ENCODE data around the gene DIAPH3.

DIAPH3 gene

DNA sequence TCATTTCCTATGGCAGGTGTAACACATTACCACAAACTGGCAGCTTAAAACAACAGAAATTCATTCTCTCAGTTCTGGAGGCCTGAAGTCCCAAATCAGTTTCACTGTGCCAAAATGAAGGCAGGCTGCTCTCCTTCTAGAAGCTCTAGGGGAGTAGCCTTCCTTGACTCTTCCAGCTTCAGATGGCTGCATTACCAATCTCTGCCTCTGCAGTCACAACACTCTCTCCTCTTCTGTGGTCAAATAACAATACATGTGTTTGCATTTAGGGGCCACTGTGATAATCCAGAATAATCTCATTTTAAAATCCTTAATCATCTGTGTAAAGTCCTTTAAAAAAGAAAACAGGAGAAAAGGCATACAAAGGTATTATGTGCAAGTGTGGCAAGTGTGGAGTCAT is 7.8 kb downstream of the DIAPH3 start:
- no peak for DNase-seq

DNA sequence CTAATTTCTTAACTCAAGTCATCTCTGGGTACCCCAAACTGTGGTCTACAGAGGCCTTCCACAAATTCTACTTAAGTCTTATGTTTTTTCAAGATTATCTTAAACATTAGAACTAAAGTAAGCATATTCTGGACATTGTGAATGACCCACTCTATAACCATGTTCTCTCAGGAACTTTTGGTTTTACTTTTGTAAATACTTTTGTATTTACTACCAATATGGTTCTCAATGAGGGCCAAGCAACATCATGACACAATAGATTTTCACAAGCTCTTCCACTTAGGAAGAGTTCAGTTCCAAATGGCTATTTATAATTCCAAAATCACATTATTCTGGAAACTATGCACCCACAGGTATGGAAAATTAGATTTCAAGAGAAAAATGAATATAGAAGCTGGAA is 10.8 kb downstream of the DIAPH3 start:
- no peak for DNase-seq

DNA sequence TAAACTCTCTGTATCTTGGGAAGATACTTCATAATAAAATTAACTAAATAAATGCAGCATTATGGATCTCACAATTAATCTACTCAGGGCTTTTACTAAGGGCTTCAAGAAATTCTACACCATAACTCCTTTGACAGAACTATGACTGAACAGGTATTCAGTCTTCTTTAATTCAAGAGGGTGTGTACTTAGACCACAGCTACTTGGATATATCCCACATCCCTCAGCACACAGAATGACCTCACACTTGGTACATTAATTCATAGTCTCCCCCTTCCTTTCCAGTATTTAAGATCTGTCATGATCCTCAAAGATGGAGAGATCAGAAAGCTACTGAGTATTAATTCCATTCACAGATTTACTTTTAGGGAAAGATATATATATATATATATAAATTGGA is 11.6 kb downstream of the DIAPH3 start:
- no peak for DNase-seq

DNA sequence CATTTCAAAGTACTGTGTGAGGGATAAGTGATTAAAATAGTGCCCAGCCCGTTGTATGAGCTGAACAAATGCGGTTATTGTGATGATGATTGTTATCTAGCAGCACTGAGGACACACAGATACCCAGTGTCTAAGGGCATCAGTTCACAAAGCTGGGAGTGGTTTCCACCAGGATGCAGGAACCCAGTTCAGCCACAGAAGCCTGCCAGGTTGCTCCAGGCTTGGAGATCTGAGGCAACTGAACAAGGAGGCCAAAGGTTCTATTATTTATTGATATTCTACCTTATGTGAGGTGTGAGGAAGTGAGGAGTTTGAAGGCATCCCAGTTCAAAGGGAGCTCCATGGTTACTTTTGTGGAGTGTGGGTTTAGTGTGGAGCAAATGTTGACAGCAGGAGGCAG is 13.2 kb downstream of the DIAPH3 start:
- DNase-seq: no peak

DNA sequence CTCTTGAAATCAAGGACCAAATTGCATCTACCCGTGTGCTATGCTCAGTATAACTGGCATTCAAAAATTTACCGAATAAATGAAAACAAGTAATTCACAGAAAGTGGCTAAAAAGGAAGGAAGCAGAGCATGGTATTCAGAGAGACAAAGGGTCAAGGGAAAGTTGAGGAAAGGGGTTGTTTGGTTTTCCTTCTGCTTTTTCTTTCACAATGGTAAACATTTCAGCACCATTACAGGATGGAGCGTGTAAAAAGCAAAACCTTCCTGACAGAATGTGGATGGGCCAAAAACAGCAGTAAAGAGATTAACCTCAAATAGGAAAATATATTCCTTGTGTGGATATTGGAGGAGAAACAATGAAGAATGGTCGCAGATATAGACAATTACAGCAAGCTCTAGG is 14.8 kb downstream of the DIAPH3 start:
- no peak for DNase-seq

DNA sequence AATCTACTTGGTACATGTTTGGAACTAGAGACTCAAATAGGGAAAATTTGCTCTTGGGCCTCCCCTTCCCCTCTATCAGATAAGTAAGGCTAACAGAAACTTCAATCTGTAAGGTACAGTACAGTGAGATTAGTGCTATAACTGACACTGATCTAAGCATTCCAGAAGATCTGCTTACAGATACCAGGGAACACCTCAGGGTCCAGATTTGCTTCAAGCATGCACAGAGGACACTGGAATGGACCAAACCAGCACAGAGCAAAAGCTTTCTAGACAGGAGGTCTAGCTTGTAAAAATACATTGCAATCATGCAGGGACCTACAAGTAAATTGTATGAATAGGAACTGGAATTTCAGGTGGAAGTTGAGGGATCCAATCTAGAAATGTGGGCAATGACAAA is 16.4 kb downstream of the DIAPH3 start:
- DNase-seq: no peak

DNA sequence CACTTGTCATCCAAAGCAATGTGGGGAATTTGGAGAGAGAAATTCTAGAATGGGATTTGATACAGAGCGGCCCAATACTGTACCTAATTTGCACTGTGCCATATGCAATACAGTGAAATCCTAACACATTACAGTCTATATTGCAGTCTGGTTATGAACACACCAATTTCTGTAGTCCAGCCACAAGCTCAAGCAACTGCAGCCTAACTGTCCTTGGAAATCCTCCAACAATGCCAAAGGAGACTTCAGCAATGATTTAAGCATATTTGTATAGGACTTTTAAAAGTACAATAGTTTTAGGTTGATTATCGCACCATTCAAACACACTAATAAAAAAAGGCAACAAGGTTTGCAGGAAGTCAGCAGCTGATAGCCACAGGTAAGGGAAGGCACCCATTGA is 17.3 kb downstream of the DIAPH3 start:
- no peak for DNase-seq

DNA sequence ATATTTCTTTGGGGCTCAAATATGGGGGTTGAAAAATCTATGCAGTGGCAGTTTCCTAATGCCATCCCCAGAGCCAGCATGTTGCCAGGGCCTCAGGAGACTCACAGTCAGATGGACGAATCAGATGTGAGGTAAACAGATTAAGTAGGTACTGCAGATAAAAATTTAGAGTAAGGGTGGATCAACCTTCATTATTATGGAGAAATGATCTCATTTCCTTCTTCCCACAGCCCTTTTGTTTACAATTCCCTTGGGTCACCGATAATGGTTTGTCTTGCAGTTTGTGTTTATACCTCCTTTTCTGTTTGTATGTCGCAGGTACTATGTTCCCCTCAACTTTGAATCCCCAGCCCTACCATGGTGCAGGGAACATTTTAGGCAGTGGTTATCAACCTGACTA is 20.0 kb downstream of the DIAPH3 start:
- DNase-seq: no peak

DNA sequence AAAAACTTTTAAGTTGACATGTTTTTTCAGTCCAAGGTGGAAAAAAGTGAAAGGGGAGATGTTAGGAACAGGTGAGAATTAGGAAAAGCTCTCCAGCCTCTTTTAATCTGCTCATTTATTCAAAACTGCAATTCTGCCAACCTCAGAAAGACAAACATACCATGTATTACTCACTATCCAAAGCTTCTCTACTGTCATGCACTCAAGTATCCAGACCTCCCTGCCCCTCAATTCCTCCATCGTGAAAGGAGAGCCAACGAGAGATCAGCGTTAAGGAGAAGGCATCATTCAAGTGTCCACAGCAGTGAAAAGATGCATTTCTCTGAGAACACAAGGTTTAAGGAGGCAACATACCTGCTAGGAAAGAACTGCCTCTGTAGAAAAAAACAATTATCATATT is 24.5 kb downstream of the DIAPH3 start:
- DNase-seq: no peak

DNA sequence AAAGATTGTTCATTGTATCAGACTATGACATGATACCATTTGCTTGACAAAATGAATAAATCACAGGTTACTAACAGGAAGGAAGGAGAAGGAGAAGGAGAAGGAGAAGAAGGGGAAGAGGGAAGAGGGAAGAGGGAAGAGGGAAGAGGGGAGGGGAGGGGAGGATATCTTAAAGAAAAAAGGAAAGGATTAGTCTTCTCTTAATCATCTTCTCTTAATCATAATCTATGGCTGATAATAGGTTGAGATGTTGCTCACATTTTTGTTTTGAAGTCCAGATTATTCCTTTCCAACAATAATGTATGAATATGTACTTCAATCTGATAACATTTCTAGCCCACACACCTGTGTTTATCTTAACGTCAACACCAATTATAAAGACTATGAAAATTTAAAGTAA is 25.1 kb downstream of the DIAPH3 start:
- DNase-seq: no peak

DNA sequence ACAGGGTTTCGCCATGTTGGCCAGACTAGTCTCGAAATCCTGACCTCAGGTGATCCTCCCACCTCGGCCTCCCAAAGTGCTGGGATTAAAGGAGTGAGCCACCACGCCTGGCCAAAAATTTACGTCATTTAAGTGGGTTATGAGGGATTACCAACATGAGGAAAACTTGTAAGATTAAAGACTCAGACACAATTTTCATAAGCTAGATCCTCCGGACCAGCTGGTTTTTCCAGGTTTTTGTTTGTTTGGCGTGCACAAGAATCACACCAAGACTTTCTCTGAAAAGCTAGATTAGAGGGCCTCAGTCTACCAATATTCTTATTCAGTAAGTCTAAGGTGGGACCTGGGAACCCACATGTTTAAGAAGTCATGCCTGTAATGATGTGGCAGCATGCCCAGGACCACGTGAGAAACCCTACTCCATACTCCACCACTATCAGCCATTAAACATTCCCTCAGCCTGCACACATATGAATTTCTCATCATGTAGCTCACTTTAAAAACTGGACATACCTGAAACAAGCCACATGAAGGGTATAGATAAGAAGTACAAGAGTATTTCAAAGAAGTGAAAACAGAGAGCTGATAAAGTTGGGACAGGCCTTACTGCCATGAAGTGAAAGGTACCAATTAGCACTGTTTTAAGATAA is 25.7 kb downstream of the DIAPH3 start:
- no peak for DNase-seq

DNA sequence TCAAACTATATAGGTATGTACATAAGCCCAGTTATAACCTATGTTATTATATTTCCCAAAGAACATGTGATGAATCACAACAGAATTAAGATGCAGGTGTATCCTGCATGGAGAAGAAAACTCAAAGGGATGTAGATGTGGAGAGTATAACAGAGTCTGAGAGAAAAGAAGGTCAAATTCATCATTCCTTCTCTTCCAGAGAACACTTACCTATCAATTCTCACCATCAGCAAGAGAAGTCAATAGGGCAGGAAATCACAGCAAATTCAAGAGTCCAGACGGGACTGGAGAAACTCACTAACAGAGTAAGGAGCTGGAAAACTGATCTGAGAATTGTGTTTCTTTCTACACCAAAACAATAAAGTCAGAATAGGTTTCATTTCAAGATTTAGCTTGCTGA is 28.4 kb downstream of the DIAPH3 start:
- DNase-seq: no peak

DNA sequence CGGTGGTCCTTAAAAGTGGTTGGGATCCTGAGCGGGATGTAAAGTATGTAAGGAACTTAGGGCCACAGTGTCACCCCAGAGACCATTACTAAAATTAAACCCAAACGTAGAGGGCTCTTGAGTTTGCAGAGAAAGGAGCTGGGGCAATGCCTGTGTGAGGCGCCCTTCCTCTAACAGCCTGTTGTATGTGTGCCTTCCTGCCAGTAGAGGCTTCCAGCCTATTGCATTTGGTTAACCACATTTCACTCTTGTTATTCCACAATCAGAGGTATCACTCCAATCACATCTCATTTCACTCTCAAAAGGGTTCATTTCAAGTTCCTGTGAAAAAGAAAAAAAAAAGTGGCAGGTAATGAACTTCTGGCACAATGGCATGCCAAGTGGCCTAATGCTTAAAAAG is 29.4 kb downstream of the DIAPH3 start:
- DNase-seq: no peak

DNA sequence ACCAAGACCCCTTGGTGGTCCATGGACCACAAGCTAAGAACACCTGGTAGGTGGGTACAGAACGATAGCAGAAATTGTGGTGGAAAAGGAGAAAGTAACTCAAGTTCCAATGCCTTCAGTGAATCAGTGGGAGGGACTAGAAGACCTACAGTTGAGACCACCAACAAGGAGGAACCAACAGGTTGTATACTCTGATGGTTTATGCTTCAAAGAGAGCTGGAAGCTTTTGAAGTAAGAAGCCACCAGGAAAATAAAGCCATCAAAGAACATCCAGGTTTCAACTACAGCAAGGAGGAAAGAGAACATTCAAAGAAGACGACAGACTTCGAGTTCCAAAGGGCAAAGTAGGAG is 42.4 kb downstream of the DIAPH3 start:
- DNase-seq: no peak

DNA sequence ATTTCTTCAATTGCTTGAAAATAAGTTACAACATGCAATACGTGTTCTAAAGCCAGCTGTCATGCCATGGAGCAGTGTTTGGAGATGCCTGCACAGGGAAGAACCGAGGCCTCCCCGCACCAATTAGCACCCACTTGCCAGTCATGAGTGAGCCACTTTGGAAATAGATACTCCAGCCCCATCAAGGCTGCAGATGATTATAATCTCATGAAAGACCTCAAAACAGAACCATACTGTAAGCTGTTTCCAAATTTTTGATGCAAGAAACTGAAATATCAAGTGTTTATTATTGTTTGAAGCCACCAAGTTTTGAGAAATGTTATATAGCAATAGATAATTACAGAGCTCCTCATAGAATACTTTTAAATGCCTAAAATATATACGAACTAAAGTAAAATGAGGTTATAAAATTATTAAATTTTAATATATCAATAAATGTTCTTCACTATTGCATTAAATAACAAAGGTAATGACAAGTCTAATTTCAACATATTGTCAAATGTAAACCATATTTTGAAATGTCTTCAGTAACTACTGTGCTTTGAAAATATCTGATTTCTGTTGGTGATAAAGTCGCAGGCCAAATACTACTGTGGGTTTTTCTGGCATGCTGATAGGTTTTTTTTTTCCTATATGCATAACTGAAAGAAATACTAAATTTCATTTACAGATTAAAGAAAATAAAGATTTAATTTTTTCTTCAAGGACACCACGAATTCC is 43.0 kb downstream of the DIAPH3 start:
- DNase-seq: no peak

DNA sequence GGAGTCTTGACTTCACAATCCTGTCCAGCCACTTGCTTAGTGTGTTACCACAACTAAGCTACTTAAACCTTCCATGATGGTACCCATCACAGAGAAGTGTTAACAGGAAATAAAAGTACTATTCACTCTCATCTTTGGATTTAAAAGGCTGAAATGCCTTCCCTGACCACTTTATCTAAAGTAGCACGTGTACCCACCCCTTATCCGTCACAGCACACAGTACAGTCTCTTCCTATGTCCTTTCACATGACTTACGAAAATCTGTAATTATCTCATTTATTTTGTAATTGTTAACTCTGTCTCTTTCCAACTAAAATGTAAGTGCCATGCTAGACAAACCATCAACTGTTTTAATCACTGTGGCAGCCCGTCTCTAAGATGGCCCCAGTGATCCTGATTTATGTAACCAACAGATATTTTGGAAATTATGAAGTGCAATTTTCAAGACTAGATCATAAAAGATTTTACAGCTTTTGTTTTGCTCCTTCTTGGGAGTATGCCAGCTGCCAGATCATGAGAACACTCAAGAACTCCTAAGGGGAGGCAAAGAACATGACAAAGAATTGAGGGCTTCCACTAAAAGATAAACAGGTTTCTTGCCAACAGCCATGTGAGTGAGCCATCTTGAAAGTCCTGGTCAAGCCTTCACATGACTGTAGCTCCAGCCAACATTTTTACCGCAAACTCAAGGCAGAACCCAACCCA is 44.9 kb downstream of the DIAPH3 start:
- DNase-seq: no peak

DNA sequence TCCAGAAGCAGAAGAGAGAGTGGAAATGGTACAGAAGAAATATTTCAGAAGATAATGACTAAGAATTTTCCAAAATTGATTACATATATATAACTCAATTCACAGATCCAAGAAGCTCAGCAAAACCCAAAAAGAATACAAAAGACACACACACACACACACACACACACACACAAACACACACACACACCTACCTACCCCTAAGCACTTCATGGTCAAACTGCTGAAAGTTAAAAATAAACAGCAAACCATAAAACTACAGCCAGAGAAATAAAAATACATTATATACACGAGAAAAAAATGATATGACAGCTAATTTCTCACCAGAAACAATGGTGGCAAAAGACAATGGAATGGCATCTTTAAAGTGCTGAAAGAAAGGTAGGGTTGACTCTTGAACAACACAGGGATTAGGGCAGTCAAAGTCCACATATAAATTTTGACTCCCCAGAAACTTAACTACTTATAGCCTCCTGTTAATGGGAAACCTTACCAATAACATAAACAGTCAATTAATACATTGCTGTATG is 49.2 kb downstream of the DIAPH3 start:
- no peak for DNase-seq

DNA sequence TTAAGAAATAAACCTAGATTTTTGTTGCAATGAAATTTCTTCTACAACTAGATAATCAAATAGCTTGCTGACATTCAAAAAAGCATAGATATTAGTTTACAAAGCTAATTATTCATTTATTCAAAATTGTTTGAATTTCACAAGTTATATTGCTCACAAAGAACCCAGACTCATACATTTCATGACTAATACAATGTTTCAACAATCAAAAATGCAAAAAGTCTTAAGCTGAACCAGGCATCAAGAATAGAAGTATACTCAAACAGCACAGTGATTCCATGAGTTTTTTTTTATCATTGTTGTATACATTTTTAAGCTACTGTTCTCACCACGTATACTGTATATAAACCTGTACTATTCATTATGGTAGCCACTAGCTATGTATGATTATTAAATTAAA is 51.0 kb downstream of the DIAPH3 start:
- no peak for DNase-seq

DNA sequence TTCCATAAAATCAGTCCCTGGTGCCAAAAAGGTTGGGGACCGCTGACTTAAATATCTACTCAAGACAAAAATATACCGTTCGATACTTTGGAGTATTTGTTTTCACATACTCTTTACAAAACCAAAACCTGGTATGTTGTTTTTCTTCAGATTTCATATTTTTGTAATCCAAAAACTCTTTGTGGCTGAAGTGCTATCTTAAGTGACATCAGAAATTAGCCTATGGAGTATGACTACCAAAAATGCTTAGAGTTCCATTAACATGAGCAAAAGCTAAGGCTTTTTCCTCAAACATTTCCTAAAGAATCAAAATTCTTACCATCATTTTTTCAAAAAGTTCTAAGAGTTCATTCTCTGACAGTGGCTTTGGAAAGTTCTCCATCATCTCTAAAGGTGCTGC is 52.0 kb downstream of the DIAPH3 start:
- DNase-seq: no peak

DNA sequence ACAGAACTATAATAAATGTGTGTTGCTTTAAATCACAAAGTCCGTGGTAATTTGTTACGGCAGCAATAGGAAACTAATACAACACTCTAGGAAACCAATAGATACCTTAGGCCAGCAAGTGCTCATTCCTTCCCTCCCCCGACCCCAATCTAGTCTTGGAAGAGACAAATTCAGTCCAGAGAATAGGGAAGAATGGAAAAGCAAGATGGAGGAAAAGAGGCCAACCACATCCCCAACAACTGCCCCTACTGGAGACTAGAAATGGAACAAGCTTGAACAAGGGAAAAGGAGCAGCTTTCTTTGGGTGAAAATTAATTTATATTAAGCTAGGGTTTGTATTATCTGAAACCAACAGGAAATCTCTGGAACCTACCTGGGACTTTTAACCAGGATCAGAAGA is 54.4 kb downstream of the DIAPH3 start:
- no peak for DNase-seq

DNA sequence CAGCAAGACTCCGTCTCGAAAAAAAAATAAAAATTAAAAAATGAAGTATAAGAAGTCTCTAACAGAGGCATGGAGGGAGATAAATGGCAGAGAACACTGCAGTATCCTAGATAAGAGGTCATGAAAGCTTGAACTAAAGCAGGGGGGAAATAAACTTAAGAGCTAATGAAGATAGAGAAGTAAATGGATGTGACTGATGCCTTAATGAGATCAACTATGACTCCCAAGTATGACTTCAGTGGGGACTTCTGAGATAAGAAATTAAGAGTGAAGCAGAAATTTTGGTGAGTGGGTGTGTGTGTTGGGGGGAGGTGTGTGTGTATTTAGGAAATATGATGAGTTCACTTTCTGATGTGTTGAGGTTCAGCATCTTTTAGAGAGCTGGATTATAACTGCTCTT is 55.1 kb downstream of the DIAPH3 start:
- DNase-seq: no peak

DNA sequence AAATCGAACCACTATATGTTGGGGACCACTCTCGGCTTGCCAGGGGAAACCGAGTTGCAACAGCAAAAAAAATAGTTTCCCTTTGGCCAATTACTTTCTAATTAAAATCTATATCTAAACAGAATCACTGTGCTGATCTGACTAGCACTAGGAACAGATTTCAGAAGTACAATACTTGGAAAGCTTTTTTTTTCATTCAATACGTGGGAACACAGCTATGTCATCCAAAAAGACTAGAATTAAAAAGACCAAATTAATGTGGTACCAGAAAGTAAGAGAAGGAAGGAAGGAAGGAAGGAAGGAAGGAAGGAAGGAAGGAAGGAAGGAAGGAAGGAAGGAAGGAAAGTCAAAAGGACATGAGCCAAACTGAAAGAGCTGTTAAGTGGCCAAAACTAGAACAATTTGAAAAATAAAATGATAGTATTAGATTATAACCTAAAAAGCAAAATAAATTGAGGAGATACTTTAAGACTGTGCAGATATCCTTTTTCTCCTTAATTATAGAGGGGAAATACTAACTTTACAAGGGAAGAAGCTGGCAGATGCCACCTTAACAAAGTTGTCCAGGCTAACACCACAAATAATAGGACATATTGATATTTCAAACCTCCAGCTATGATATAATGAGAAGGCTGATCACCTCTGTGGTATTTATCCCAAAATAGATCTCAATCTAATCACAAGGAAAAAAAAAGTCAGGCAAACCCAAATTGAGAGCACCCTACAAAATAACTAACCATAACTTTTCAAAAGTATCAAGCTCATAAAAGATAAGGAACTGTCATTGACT is 63.9 kb downstream of the DIAPH3 start:
- DNase-seq: no peak

DNA sequence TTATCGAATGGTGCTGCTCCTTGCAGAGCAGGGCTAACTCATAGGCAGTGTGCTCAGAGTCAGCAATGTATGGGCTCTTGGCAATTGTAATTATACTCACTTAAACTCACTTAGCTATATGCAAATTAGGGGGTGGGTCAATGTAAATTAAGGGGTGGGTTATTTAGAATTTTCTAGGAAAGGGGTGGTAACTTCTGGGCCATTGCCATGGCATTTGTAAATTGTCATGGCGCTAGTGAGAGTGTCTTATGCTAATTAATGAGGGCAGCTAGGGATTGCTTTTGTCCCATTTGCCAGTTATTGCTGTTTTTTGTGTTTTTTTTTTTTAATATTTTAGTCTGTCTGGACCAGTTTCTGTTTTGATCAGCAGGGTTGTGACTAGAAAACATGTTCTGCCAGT is 68.4 kb downstream of the DIAPH3 start:
- DNase-seq: no peak
